KBM-7 (cell line): Measurements from ENCODE around the gene ADAM22.

Experiments
- DNase-seq: peaks from one replicate; pipeline ENCODE4 v3.0.0-alpha.2; 2015
- in situ Hi-C: fragments of 300-500 bp; cut with MboI; formaldehyde crosslinking; loops from 2 replicates; pipeline ENCODE4 v1.14.3; 2020; ENCODE audit warnings: low sequenced_read_pairs, low pct_unique_long_range_greater_than_20kb, mixed read lengths

The ADAM22 gene

GRCh38 chr7:88091988-88092675 lies 158.1 kb downstream of the ADAM22 start:
- no peak for DNase-seq

DNA sequence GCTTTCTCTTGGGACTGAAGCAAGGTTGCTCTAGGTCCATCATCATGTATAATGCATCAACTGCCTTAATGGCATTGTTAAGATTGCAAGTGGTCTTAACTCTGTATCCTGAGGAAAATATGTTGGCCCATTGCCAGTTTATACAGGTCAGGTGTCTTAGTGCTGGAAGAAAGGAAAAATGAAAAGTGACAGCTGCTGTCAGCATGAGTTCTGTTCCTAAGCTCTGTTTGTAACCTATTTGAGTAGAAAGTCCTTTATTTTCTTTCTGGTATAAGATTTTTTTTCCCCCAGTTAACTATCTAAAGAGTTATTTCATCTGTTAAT lies 158.6 kb downstream of the ADAM22 start:
- DNase-seq = peak; percentile 5

More at GRCh38 chr7:88091988-88092675, 158.1 kb downstream of the ADAM22 start:
- in situ Hi-C loops = no loop called here

GRCh38 chr7:88101769-88102168 lies 167.7 kb downstream of the ADAM22 start:
- in situ Hi-C loops = loop anchor here (25.0 kb wide), 1 partner anchor 289 kb away; no protein-coding TSS in a partner anchor
- no peak for DNase-seq

More for the DNA sequence above, 158.6 kb downstream of the ADAM22 start:
- in situ Hi-C loops = no loop called here

GRCh38 chr7:88102675-88103074 lies 168.6 kb downstream of the ADAM22 start:
- no peak for DNase-seq
- in situ Hi-C loops = loop anchor here (25.0 kb wide), 1 partner anchor 290 kb away; no protein-coding TSS in a partner anchor

DNA sequence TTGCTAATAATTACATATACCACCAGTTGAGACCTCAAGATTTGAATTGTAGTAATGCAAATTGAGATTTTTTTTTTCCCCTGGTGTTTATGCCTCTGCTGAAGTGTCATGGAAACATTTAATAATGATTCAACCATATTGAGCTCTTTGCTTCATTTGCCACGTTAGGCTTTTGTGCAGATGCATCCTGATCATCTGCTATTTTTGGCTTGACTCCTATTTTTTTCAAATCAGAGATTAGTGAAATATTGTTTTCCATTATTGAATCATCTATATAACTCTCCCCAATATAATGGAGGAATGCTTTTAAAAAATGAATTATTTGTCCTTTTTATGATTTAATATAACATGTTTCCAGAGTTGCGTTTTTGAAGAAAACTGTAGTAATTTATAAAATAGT lies 170.7 kb downstream of the ADAM22 start:
- in situ Hi-C loops = loop anchor here (25.0 kb wide), 1 partner anchor 292 kb away; no protein-coding TSS in a partner anchor
- DNase-seq = no peak

GRCh38 chr7:88105231-88105630 lies 171.2 kb downstream of the ADAM22 start:
- no peak for DNase-seq
- in situ Hi-C loops = loop anchor here (25.0 kb wide), 1 partner anchor 293 kb away; no protein-coding TSS in a partner anchor

GRCh38 chr7:88106434-88106833 lies 172.4 kb downstream of the ADAM22 start:
- no peak for DNase-seq
- in situ Hi-C loops = loop anchor here (25.0 kb wide), 1 partner anchor 294 kb away; no protein-coding TSS in a partner anchor

DNA sequence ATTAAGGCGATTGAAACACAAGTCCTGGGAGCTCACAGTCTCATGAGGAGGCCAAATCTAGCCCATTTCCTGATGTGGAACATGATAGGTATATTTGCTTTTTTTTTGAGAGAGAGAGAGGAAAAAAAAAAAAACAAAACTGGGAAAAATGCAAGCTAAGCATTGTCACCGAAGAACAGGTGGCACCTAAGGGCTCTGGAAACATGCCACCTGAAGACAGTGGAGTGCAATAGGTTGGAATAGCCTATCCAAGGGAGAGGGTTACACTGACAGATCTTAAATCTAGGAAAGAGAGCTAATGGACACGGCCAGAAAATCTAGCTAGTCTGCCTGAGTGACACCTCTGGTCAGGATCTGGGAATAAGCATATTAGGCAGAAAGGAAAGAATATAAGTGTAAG lies 175.6 kb downstream of the ADAM22 start:
- in situ Hi-C loops = loop anchor here (25.0 kb wide), 1 partner anchor 297 kb away; no protein-coding TSS in a partner anchor
- DNase-seq = no peak

DNA sequence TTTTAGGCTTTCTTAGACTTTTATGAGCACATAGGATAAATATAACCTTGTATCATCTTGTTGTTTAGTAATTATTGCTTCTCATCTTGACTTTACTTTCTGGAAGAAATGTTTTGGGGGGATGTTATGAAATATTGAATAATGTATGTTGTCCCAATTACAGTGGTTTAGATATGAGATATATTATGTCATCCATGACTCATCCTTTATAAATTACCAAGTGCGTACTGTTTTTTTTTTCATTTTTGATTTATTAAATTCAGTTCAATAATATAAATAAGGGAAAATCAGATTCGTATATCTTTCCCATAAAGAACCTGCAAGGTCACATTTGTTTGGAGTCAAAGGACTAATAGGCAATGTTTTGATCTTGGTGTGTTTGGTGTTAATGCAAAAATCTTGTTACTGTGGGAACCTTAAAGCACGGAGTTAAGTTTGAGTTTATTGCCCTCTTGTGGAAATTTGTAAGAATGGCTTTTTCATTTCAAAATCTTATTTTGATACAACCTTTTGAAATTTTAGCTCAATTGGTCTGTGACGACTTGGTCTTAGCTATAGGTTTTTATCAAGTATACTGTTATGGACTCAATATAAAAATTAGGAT lies 177.2 kb downstream of the ADAM22 start:
- in situ Hi-C loops = loop anchor here (25.0 kb wide), 1 partner anchor 299 kb away; no protein-coding TSS in a partner anchor
- peak; percentile 63 for DNase-seq

DNA sequence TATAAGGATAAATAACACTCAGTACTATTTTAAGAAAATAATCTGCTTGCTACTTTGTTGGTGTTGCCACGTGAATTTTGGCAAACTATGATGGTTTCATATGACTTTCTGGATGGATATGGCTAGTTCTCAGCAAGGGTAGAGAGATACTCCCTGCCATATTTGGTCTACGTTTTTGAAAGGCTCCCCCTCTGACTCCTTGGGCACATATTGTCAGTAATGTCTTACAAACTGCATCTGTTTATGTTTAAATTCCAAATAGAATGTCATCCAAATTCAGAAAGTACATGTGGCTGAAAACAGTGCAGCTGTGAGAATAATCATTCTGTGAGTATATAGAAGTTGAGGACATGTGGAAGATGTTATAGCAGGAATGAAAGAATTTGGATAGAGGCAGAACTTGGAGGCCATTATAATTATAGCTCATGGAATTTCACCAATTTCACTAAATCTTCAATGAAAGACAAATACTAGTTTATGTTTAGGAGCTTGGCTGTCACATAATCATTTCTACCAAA lies 178.0 kb downstream of the ADAM22 start:
- DNase-seq = no peak
- in situ Hi-C loops = loop anchor here (25.0 kb wide), 1 partner anchor 300 kb away; no protein-coding TSS in a partner anchor

DNA sequence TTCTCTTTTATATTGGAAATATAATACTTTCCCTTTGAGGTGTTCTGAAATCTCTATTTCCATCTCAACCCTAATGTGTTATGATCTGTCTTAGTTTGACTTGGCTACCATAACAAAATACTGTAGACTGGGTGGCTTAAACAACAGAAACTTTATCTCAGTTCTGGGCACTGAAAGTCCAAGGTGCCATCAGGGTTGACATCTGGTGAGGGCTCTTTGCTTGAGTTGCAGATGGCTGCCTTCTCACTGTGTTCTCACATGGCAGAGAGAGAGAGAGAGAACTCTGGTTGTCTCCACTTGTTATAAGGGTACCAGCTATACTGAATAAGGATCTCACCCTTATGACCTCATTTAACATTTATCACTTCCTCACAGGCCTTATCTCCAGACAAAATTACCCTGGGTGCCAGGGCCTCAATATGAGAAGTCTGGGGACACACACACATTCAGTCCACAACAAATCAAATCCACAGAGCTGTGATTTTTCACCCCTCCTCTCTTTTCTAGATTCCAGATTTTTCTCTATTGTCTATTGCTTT lies 181.3 kb downstream of the ADAM22 start:
- in situ Hi-C loops = loop anchor here (25.0 kb wide), 1 partner anchor 303 kb away; no protein-coding TSS in a partner anchor
- peak; percentile 9 for DNase-seq

- in situ Hi-C loops = loop anchor here (25.0 kb wide), 1 partner anchor 304 kb away; no protein-coding TSS in a partner anchor
These were observed 181.8 kb downstream of the ADAM22 start for GRCh38 chr7:88115816-88116215.

GRCh38 chr7:88116235-88116795 lies 182.3 kb downstream of the ADAM22 start:
- in situ Hi-C loops = loop anchor here (25.0 kb wide), 1 partner anchor 304 kb away; no protein-coding TSS in a partner anchor

More at GRCh38 chr7:88115816-88116215, 181.8 kb downstream of the ADAM22 start:
- DNase-seq = no peak

GRCh38 chr7:88117325-88117724 lies 183.3 kb downstream of the ADAM22 start:
- in situ Hi-C loops = loop anchor here (25.0 kb wide), 1 partner anchor 305 kb away; no protein-coding TSS in a partner anchor

More at GRCh38 chr7:88116235-88116795, 182.3 kb downstream of the ADAM22 start:
- no peak for DNase-seq

GRCh38 chr7:88121335-88121734 lies 187.3 kb downstream of the ADAM22 start:
- no peak for DNase-seq
- in situ Hi-C loops = loop anchor here (25.0 kb wide), 1 partner anchor 309 kb away; no protein-coding TSS in a partner anchor

More at GRCh38 chr7:88117325-88117724, 183.3 kb downstream of the ADAM22 start:
- no peak for DNase-seq

DNA sequence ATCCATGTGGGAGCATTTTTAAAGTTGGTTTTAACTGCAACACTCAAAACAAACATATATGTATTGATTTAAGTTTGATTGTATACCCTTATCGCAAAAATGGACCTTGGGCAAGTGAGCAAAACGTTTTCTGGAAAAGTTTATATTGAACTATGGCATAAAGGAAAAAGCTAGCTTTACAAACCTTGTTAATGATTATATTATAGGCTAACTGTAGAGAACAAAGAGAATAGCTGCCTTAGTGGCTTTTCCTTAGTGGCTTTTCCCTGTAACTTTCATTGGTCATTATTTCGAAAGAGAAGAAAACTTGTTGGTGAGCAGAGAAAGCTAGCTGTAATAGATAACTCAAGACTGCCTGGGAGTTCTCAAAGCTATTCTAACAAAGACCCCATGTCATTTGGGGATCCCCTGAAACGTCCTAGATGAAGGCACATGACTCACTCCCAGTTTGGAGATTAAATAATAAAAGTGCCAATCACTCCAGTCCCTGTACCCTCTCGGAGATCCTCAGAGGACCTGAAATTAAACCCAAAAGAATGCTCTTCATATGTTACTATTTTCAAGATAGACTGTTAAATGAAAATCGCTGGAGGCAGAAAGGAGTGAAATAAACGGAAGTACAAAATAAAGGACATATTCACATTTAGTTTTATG lies 193.7 kb downstream of the ADAM22 start:
- in situ Hi-C loops = no loop called here
- no peak for DNase-seq

DNA sequence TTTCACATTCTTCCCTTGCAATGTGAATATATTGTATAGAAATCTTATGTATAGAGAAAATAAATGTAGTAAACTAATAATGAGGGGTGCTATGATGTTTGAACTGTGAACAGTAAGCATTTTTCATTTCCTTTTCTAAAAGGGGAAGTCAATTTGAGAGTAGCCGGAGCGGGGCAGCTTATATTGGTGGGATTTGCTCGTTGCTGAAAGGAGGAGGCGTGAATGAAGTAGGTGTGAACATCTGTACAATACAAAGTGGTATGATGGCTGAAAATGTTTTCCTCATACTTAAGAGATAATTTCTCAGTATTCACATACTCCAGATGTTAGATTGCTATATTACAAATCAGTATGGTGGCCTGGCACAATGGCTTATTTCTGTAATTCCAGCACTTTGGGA lies 198.7 kb downstream of the ADAM22 start:
- in situ Hi-C loops = no loop called here
- peak; percentile 50 for DNase-seq

- in situ Hi-C loops = no loop called here
- peak; percentile 39 for DNase-seq
These were observed 206.9 kb downstream of the ADAM22 start for GRCh38 chr7:88140947-88141346.

GRCh38 chr7:88141479-88141878 lies 207.4 kb downstream of the ADAM22 start:
- no peak for DNase-seq
- in situ Hi-C loops = no loop called here
